Measurements from ENCODE around the gene F2.
"Not testable (repeated sequence)": the region's sequence is repeated elsewhere in the genome, so short reads cannot be mapped to it uniquely, and the experiment has no call there.

The F2 gene

DNA sequence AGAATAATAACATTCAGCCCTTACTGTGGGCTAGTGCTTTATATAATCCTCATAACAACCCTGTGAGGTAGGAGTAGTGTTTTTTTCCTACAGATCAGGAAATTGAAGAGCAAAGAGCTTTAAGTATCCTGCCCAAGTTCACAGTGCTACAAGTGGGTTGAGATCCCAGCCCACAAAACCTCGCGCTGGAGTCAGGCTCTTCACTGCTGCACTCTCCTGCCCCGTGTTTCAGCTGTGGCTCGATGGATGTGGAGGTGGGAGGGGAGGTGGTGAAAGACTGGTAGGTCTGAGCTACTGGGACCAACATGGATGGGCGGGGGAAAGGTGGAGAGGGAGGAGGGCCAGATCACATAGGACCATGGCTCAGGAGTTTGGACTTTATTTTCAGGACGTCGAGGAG is 12.1 kb upstream of the F2 start:
- no peak overlapping the region for H3K4me2 ChIP-seq
- H3K9ac ChIP-seq = no peak overlapping the region
- no peaks in the 10 kb centered on the region for H3K36me3 ChIP-seq (ENCODE audit: insufficient read depth)
- no peak overlapping the region for H3K27ac ChIP-seq
- no peaks in the 10 kb centered on the region for H3K27me3 ChIP-seq (ENCODE audit: insufficient read depth, low read depth)
- H3K4me3 ChIP-seq (IDR thresholded peaks at IDR 0.05; ENCODE audit: insufficient read depth, low read depth, low read length) = no peak overlapping the region
- TF ChIP-seq, protein P1, sequence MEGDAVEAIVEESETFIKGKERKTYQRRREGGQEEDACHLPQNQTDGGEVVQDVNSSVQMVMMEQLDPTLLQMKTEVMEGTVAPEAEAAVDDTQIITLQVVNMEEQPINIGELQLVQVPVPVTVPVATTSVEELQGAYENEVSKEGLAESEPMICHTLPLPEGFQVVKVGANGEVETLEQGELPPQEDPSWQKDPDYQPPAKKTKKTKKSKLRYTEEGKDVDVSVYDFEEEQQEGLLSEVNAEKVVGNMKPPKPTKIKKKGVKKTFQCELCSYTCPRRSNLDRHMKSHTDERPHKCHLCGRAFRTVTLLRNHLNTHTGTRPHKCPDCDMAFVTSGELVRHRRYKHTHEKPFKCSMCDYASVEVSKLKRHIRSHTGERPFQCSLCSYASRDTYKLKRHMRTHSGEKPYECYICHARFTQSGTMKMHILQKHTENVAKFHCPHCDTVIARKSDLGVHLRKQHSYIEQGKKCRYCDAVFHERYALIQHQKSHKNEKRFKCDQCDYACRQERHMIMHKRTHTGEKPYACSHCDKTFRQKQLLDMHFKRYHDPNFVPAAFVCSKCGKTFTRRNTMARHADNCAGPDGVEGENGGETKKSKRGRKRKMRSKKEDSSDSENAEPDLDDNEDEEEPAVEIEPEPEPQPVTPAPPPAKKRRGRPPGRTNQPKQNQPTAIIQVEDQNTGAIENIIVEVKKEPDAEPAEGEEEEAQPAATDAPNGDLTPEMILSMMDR (conservative IDR thresholded peaks at IDR 0.05; ENCODE audit: low read depth, low read length) = no peak
- H2AFZ ChIP-seq (ENCODE audit: low read depth) = no peak overlapping the region
- no peaks in the 10 kb centered on the region for H4K20me1 ChIP-seq (ENCODE audit: insufficient read depth)
- H3K4me1 ChIP-seq (ENCODE audit: low read depth, poor library complexity, severe bottlenecking) = peaks cover 10% of the 10 kb centered on the region
- peaks cover 11% of the 10 kb centered on the region; the same call in 1 of the 2 replicates for H3K79me2 ChIP-seq (ENCODE audit: insufficient read depth, low read depth)

DNA sequence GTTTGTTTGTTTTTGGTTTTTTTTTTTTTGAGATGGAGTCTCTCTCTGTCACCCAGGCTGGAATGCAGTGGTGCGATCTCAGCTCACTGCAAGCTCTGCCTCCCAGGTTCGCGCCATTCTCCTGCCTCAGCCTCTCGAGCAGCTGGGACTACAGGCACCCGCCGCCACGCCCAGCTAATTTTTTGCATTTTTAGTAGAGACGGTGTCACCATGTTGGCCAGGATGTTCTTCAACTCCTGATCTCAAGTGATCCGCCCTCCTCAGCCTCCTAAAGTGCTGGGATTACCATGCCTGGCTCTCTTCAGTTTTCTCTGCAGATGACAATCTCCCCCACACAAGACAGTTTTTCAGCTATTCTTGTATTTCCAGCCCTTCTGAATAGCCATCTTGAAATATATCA is 9.7 kb upstream of the F2 start:
- H3K27ac ChIP-seq; H3K4me1 ChIP-seq (ENCODE audit: low read depth, poor library complexity, severe bottlenecking): not testable (repeated sequence)

DNA sequence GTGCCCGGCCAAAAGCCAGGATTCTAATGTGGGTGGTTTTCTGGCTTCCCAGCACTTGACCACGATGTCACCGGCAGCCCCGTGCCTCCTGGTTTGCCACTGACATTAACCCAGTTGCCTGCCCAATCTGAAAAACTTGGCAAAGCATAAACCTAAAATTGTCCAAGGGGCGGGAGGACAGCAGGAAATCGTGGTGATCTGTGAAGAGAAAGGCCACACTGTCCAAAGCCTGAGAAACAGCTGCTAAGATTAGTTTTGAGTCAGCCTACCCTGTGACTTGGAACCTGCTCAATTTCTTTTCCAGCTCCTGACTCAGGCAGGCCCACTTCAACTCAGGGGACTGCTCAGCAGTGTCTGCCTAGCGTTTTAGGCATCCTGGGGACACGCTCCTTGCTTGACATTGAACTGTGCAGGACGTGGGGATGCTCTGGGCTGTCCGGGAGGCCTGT is 8.2 kb upstream of the F2 start:
- Histone ChIP-seq H3K4me1 (ENCODE audit: low read depth, poor library complexity, severe bottlenecking) (no peaks in the 10 kb centered on the region), H3K27ac (no peak overlapping the region), H4K20me1 (ENCODE audit: insufficient read depth) (no peaks in the 10 kb centered on the region), H3K9ac (no peak overlapping the region), H3K27me3 (ENCODE audit: insufficient read depth, low read depth) (no peaks in the 10 kb centered on the region), H3K36me3 (ENCODE audit: insufficient read depth) (no peaks in the 10 kb centered on the region), H2AFZ (ENCODE audit: low read depth) (no peak overlapping the region), H3K4me2 (no peak overlapping the region), H3K4me3 (IDR thresholded peaks at IDR 0.05; ENCODE audit: insufficient read depth, low read depth, low read length) (no peak overlapping the region), H3K79me2 (ENCODE audit: insufficient read depth, low read depth) (no peaks in the 10 kb centered on the region)
- TF ChIP-seq, protein P1 (conservative IDR thresholded peaks at IDR 0.05; ENCODE audit: low read depth, low read length) = no peak

More for the DNA sequence above, 9.7 kb upstream of the F2 start:
- H3K79me2 ChIP-seq (ENCODE audit: insufficient read depth, low read depth); H3K9ac ChIP-seq; H4K20me1 ChIP-seq (ENCODE audit: insufficient read depth); H2AFZ ChIP-seq (ENCODE audit: low read depth); H3K27me3 ChIP-seq (ENCODE audit: insufficient read depth, low read depth); H3K4me3 ChIP-seq (IDR thresholded peaks at IDR 0.05; ENCODE audit: insufficient read depth, low read depth, low read length); H3K4me2 ChIP-seq; H3K36me3 ChIP-seq (ENCODE audit: insufficient read depth): not testable (repeated sequence)

GRCh38 chr11:46711303-46711702 is 7.7 kb upstream of the F2 start:
- H3K4me3 ChIP-seq (IDR thresholded peaks at IDR 0.05; ENCODE audit: insufficient read depth, low read depth, low read length) = no peak overlapping the region
- TF ChIP-seq, protein P1 (conservative IDR thresholded peaks at IDR 0.05; ENCODE audit: low read depth, low read length) = no peak
- H3K4me2 ChIP-seq = no peak overlapping the region
- H3K9ac ChIP-seq = no peak overlapping the region
- H3K4me1 ChIP-seq (ENCODE audit: low read depth, poor library complexity, severe bottlenecking) = no peaks in the 10 kb centered on the region
- no peaks in the 10 kb centered on the region for H4K20me1 ChIP-seq (ENCODE audit: insufficient read depth)
- H2AFZ ChIP-seq (ENCODE audit: low read depth) = no peak overlapping the region
- H3K79me2 ChIP-seq (ENCODE audit: insufficient read depth, low read depth) = no peaks in the 10 kb centered on the region
- H3K27me3 ChIP-seq (ENCODE audit: insufficient read depth, low read depth) = no peaks in the 10 kb centered on the region
- H3K27ac ChIP-seq = no peak overlapping the region
- no peaks in the 10 kb centered on the region for H3K36me3 ChIP-seq (ENCODE audit: insufficient read depth)

- peaks cover 2% of the 10 kb centered on the region for H3K4me1 ChIP-seq (ENCODE audit: low read depth, poor library complexity, severe bottlenecking)
- H4K20me1 ChIP-seq (ENCODE audit: insufficient read depth) = no peaks in the 10 kb centered on the region
- no peak overlapping the region for H3K4me2 ChIP-seq
- no peak overlapping the region for H3K4me3 ChIP-seq (IDR thresholded peaks at IDR 0.05; ENCODE audit: insufficient read depth, low read depth, low read length)
- no peaks in the 10 kb centered on the region for H3K36me3 ChIP-seq (ENCODE audit: insufficient read depth)
- no peak overlapping the region for H2AFZ ChIP-seq (ENCODE audit: low read depth)
- H3K27ac ChIP-seq = no peak overlapping the region
- no peak overlapping the region for H3K9ac ChIP-seq
- H3K27me3 ChIP-seq (ENCODE audit: insufficient read depth, low read depth) = no peaks in the 10 kb centered on the region
- TF ChIP-seq, protein P1 (conservative IDR thresholded peaks at IDR 0.05; ENCODE audit: low read depth, low read length) = no peak
- H3K79me2 ChIP-seq (ENCODE audit: insufficient read depth, low read depth) = no peaks in the 10 kb centered on the region
Observed at GRCh38 chr11:46712874-46713576, 6.0 kb upstream of the F2 start.

GRCh38 chr11:46717825-46718154 is 1.2 kb upstream of the F2 start:
- not testable (repeated sequence) for H4K20me1 ChIP-seq (ENCODE audit: insufficient read depth); H2AFZ ChIP-seq (ENCODE audit: low read depth); H3K4me2 ChIP-seq; H3K79me2 ChIP-seq (ENCODE audit: insufficient read depth, low read depth); H3K4me1 ChIP-seq (ENCODE audit: low read depth, poor library complexity, severe bottlenecking); H3K27ac ChIP-seq; H3K4me3 ChIP-seq (IDR thresholded peaks at IDR 0.05; ENCODE audit: insufficient read depth, low read depth, low read length); H3K9ac ChIP-seq; H3K27me3 ChIP-seq (ENCODE audit: insufficient read depth, low read depth); H3K36me3 ChIP-seq (ENCODE audit: insufficient read depth)
